GM12892 (cell line): ENCODE results near the gene TBKBP1.

Experiments
- DNase-seq: peaks from one replicate; pipeline ENCODE4 v3.0.0; 2011; ENCODE audit not compliant: insufficient read length
- FAIRE-seq: peaks from 2 replicates; lab custom pipeline; 2011; peaks lifted over from hg19 to GRCh38; lab: Jason Lieb, UNC
- POLR2A ChIP-seq: IDR thresholded peaks from 2 replicates; pipeline ENCODE4 v1.6.1; 2011; ENCODE audit warnings: low read depth, low read length, control low read depth
- POLR2AphosphoS5 ChIP-seq: IDR thresholded peaks from 2 replicates; pipeline ENCODE4 v1.6.1; 2011; ENCODE audit warnings: low read depth, low read length, control low read depth
- TAF1 ChIP-seq: IDR thresholded peaks from 2 replicates; pipeline ENCODE4 v1.6.1; 2011; ENCODE audit warnings: low read depth, mild to moderate bottlenecking, control low read depth, low read length, borderline replicate concordance

The TBKBP1 gene

DNA sequence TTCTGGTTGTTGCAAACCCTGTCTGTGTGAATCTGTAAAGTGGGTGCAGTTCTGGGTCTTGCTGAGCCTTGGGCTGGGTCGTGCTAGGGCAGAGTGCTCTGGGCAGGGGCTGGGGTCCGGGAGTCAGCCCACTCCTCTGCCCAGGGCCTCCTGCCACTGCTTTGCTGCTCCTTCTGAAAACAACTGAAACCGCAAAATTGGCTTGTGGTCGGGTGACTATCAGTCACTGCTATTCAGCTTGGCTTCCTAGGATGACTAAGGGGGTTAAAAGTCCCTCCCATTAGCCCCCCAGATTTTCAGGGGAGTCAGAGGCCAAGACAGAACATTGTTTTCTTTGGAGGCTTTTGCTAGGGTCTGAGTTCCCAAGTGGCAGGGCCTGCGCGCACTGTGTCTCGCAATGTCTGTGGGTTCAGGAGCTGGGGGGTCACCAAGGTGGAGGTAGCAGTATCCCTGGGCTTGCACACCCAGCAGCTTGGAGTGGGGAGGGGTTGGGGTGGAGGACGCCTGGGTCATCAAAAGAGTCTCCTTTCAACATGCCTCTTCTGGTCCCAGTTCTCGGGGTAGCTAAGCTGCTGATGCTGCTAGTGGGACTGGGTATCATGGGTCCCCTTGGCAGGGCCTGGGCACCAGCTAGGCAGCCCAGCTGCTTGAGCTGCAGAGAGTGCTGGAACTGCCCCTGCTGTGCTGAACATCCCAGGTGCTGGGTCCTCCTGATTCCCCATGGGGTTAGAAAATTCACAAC lies 25.6 kb downstream of the TBKBP1 start:
- no peak for FAIRE-seq
- no peak for DNase-seq
- TF ChIP-seq TAF1 = no peak
- TF ChIP-seq POLR2AphosphoS5 = no peak
- TF ChIP-seq POLR2A = no peak

DNA sequence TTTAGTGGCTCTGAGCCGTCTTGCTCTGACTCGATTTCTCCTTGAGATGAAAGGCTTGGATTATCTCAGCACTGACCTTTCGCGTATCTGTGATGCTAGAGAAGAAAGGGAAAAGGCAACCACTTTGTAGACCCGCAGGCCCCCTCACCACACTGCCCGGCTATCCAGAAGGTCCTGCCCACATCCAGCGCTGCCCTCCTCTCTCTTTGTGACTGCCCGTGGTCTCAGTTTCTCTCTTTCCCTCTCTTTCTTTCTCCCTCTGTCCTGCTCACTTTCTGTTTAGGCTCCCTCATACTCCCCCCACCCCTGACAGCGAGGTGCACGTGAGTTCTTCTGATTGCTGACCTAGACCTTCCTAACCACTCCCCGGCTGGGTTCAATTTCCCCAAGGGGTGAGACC lies 26.2 kb downstream of the TBKBP1 start:
- TF ChIP-seq POLR2A (no peak), TAF1 (no peak), POLR2AphosphoS5 (no peak)
- DNase-seq = no peak
- FAIRE-seq = no peak

DNA sequence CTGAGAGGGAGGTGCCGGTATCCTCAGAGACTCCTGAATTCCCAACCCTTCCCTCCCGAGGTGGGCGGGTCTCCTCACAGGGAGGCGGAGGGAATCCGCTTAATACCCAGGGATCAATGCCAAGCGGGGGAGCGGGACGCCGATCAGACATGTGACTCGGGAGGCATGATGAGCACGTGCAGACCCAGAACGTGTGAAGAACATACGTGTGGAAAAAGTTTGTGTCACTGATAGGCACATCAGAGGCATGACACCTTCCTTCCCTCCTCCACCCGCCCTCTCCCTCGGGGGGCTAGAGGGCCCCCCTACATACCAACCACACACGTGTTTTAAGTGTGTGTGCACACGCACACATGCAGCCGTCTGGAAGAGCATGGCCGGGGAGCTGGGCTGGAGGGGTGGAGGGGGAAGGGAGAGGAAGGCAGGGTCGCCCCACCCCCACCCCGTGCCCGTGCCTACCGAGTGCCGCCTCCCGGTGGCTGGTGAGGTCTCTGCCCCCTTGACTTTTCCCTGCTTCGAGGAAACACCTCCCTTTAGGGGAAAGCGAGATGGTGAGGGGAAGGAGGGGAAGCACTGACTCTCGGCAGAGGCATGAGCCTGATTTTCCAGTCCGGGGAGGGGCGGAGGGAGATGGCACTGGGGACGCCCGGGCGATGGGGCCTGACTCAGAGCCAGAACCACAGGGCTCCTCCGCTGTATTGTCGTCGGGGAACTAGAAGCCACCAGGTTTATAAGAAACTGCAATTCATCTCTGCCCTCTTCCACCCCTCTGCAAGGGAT lies 27.0 kb downstream of the TBKBP1 start:
- FAIRE-seq (peak; percentile 76), DNase-seq (peak; percentile 59)
- TF ChIP-seq POLR2A (no peak), POLR2AphosphoS5 (no peak), TAF1 (no peak)

DNA sequence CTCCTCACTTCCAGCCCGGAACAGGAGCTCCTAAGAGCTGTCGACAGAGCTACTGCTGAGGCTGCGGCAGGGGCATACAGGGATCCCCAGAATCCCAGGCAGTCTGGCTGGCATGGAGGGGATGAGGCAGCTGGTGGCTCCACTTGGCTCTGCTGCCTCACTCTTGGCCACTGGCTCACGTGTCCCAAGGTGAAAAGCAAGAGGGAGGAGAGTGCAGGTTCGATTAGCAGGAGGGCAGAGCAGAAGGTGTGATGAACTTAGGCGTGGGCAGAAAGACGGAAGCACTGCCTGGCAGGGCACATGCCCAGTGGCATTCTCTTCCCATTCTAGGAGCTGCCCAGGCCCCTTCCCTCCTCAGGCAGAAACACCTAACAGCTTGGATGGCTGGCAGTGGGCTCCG lies 27.8 kb downstream of the TBKBP1 start:
- FAIRE-seq (no peak), DNase-seq (no peak)
- TF ChIP-seq POLR2A = no peak
- no peak for TF ChIP-seq TAF1
- TF ChIP-seq POLR2AphosphoS5 = no peak

DNA sequence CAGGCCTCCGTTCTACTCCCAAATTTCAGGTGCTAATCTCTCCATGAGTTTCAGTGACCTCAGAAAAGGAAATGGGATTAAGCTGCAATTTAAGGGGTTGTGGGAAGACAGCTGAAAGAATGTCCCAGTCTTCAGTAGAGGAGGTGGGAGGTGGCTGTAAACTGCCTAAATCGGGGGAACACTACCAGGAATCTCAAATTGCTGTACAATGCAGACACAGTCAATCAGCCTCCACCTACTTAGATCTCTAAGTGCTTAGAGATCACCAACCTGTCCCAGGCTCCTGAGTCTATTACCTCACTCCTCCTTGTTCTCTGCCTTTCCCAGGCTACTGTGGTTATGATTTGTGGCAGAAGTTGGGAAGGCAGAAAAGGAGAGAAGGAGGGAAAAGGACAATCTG lies 30.7 kb downstream of the TBKBP1 start:
- TF ChIP-seq TAF1 (no peak), POLR2AphosphoS5 (no peak), POLR2A (no peak)
- DNase-seq = no peak
- no peak for FAIRE-seq

DNA sequence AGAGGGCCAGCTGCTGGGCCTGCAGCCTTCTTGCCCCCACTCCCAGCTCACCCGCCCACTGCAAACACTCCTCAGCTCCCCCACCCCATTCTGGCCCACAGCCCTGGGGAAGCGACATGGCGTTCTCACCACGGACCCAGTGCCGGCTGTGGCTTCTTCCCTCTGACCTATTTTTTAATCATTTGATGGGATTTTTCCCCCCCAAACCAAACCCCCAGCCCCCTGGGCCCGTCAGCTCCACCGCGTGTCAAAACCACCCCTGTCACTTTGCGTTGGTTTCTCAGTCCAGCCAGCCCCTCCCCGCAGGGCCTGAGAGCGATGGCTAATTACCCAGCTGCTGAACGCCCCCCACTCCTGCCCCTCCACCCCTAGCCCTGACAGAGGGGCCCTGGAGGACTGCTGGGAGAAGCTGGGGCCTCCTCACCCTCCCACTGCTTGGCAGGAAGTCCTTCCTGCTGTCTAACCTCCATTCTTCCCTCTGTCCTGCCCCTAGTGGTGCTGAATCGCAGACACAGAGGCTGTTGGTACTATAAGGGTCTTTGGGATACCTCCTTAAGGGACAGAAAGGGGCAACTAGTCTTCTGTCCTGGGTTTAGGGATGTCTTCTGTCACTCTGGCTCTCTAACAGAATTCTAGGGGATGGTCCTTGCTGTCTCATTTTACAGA lies 31.6 kb downstream of the TBKBP1 start:
- no peak for FAIRE-seq
- DNase-seq = no peak
- TF ChIP-seq TAF1 (no peak), POLR2A (no peak), POLR2AphosphoS5 (no peak)

DNA sequence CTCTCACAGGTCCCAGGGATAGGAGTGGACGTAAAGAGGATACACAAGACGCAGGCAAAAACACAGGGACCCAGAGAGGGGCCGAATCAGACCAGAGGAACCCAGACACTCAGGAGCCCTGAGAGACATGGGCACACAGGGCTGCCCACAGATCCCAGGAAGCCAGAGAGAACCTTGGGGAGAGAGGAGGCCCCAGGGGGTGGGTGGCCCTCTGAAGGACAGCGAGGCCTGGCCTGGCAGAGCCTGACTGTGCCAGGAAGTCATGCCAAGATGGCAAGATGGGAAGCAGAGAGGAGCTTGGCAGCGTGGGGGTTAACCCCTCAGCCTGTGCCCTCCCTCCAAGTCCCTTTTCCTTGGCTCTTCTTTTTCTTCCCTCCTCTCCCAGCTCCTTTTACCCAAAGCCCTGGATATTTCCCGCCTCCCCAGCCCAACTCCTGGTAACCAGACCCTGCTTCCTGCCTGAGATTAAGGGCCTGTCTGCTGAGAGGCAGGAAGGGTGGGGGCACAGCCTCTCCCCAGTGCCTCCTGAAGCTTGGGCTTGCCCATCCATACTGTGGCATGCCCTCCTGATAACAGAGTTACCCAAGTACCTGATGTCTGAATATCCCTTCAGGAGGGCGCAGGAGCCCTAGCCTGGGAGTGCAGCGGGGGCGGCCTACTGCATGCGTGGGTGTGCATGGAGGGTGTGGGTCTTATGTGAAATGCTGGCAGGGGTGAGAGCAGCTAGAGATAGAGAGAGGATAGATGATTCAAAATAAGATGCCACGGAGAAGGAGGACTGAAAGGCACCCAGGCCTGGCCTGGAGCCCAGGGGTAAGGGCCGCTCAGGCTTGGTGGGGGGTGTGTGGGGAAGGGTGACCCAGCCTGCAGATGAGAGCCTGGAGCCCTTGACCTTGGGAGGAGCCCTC lies 33.1 kb downstream of the TBKBP1 start:
- no peak for DNase-seq
- FAIRE-seq = no peak
- TF ChIP-seq TAF1 (no peak), POLR2A (no peak)

DNA sequence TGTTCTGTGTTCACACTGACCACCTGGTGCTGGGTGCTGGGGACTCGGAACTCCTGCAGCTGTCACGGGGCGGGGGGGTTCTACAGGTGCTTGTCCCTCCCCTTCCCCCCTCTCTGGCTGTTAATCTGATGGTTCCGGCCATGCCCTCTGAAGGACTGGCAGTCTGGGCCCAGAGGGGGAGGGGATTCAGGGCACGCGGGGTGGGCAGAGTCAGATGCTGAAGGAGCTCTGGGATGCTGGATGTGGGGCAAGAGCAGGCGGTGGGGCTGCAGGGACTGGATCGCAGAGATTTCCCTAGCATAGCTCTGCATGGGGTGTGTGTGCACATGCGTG lies 33.7 kb downstream of the TBKBP1 start:
- DNase-seq (no peak), FAIRE-seq (no peak)

DNA sequence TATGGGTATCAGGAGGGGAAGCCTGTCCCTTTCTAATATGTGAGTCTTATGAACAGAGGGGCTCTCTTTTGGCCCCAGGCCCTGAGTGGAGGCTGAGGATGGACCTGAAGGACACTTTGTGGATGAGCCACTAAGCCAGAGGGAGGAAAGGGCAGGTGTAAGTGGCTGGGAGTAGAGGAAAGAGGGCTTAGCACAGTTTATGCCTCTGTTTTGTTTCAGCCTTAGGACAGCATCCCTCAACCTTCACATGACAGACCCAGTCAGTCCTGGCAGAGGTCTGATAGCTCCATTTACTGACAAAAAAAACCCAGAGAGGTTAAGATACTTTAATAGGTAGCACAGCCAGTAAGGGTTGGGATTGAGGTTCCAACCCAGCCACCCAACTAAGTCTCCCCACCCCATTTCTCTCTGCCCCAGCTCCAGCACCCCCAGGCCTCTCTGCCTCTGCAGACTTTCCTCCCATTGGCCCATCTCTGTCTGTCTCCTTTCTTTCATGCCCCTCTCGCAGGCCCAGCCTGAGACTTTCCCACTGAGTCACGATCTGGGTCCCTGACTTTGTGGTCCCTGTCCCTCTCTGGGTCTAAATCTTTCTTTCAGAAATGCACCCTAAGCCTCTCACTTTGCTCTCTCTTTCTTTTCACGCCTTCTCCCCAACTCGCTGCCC lies 34.4 kb downstream of the TBKBP1 start:
- no peak for DNase-seq
- TF ChIP-seq POLR2AphosphoS5 = no peak
- TF ChIP-seq POLR2A = no peak
- no peak for TF ChIP-seq TAF1
- FAIRE-seq = no peak

More for the DNA sequence above, 33.7 kb downstream of the TBKBP1 start:
- TF ChIP-seq TAF1 (no peak), POLR2A (no peak), POLR2AphosphoS5 (no peak)

DNA sequence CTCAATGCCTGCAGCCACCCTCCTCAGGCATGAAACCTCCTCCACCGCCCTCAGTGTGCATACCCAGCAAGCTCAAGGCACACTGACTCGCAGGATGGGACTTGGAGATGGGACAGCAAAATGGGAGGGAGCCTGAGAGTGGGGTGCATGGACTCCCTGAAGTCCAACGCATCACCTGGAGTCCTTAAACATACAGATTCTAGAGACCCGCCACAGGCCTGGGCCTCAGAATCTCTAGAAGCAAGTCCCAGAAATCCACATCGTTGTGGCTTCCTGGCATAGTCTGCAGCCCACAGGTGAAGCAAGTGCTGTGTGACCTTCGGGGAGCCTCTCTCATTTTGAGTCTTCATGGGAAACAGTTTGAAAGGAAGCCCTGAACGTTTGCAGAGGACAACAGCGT lies 35.5 kb downstream of the TBKBP1 start:
- FAIRE-seq (no peak), DNase-seq (no peak)
- TF ChIP-seq POLR2AphosphoS5 (no peak), TAF1 (no peak), POLR2A (no peak)

DNA sequence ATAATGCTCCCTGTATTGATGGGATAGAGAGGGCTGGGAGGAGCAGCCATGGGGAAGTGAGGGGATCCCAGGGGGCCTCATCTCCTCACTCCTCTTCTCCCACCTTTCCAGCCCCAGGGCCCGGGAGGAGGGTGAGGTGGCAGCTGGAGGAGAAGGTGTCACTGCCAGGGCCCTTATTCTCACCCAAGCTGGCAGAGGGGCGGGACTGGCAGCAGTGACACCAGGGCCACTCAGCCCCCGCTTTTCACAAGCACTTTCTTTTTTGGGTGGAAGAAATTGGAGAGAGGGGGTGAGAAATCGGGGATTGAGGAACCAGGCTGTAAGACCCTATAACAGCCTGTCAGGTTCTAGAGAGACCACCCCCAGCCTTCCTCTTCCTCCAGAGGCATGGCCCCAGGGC lies 36.7 kb downstream of the TBKBP1 start:
- FAIRE-seq = no peak
- TF ChIP-seq POLR2AphosphoS5 = no peak
- TF ChIP-seq POLR2A = no peak
- TF ChIP-seq TAF1 = no peak
- DNase-seq = no peak

DNA sequence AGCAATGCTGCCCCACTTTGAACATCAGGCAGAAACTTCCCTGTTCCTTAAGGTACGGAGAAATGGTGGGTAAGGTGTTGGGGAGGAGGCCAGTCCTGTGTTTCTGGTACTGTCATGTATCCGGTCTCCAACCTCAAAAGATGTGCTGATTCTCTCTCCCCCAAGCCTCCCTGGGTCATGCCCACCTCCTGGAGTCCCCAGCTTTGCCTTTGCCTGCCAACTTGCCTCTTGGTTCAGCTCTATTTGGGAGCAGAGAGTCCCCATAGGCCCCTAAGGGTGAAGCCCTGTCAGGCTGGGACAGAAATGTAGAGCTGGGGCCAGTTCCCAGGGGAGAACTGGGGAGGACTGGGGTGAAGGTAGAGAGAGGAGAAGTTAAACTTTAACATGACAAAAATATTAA lies 37.4 kb downstream of the TBKBP1 start:
- no peak for FAIRE-seq
- TF ChIP-seq POLR2A = no peak
- TF ChIP-seq TAF1 = no peak
- no peak for TF ChIP-seq POLR2AphosphoS5

More for the DNA sequence above, 37.4 kb downstream of the TBKBP1 start:
- peak; percentile 8 for DNase-seq
